Uterus (tissue), 4 donors: ENCODE results near the gene ARV1. TPM values are rescaled to one million over a fixed set of nuclear protein-coding genes. Genes with fewer than 3 reads are reported as not detected.

Experiments
- DNase-seq, 2 donors: peaks; one replicate each; pipeline ENCODE4 v3.0.0-alpha.2; 2019 to 2020
- H3K27ac ChIP-seq, 2 donors: fragments of 200-600 bp; sonication (generic); 1 replicate in 1 of 2; 2 replicates in 1 of 2; pipeline ENCODE4 v1.5.1; 2016 to 2018
- H3K27me3 ChIP-seq, 2 donors: fragments of 200-600 bp; sonication (generic); one replicate each; pipeline ENCODE4 v1.5.1; 2018 to 2019; ENCODE audit warnings: control low read depth in 1 of 2
- H3K36me3 ChIP-seq, 2 donors: fragments of 200-600 bp; sonication (generic); one replicate each; pipeline ENCODE4 v1.5.1; 2019; ENCODE audit warnings: control low read depth in 1 of 2
- H3K4me1 ChIP-seq, 2 donors: fragments of 200-600 bp; sonication (generic); one replicate each; pipeline ENCODE4 v1.5.1; 2018 to 2019; ENCODE audit warnings: control low read depth in 1 of 2
- H3K4me3 ChIP-seq, 2 donors: fragments of 200-600 bp; sonication (generic); 1 replicate in 1 of 2; 2 replicates in 1 of 2; pipeline ENCODE4 v1.5.1; 2018 to 2019; ENCODE audit warnings: mild to moderate bottlenecking in 1 of 2
- H3K9me3 ChIP-seq, 2 donors: fragments of 200-600 bp; sonication (generic); one replicate each; pipeline ENCODE4 v1.5.1; 2019; ENCODE audit warnings: control low read depth in 1 of 2
- POLR2A ChIP-seq, 2 donors: fragments of 450-650 bp; IDR thresholded peaks; one replicate each; pipeline ENCODE4 v1.6.1; 2016; ENCODE audit warnings: antibody characterized with exemption in 2 of 2, mild to moderate bottlenecking in 1 of 2, moderate library complexity in 1 of 2
- intact Hi-C: fragments of 100-400 bp; cut with DNase I; formaldehyde crosslinking; loops from one replicate; pipeline ENCODE4 v1.15.1; 2023; ENCODE audit warnings: low total_unique reads
- total RNA-seq, 4 donors: library from RNA; depleted of rRNA in 3 of 4; stranded (reverse); fragments of >200 nt in 3 of 4; gene quantifications; one replicate each; pipeline versions ENCODE4 v1.1.0 to v1.2.4, GENCODE V29; 2014 to 2023
- TF ChIP-seq, protein P1 (sequence below), 4 experiments: fragments of 200-600 bp in 2 of 4; fragments of 450-650 bp in 2 of 4; sonication (generic) in 2 of 4; IDR thresholded peaks; one replicate each; pipeline ENCODE4 v1.5.1; 2016 to 2019; ENCODE audit warnings: antibody characterized with exemption in 4 of 4, mild to moderate bottlenecking in 2 of 4, moderate library complexity in 1 of 4
- donor health status: DM: yes; HTN: yes; CAD: no.

Gene ARV1
- total RNA-seq, 4 donors from 2014 or later, result 3.6 to 15.9 (median 13.5) TPM

DNA sequence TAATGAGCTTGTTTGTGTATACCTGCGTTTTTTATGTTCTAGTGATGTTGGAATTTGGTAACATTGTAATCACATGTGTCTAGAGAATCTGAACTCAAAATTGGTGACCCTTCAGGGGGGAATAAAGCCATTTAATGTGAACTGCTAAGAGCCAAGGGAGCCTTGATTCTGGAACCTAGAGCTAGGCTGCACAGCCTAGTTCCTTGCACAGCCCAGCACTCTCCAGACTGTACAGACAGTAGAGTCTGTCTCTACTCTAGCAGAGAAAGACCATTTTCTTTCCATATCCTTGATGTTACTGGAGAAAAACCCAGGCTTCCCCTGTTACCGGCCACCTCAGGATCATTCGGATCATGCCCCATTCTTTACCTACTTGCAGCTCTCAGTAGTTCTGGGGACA, 8.6 kb downstream of the ARV1 start:
- Histone ChIP-seq H3K27ac (no peak overlapping the region), H3K4me1 (no peaks in the 10 kb centered on the region), H3K27me3 (no peaks in the 10 kb centered on the region), H3K36me3 (peaks cover 0 to 2% of the 10 kb centered on the region in 2 donors), H3K4me3 (no peak overlapping the region), H3K9me3 (no peaks in the 10 kb centered on the region)
- DNase-seq, result no peak
- intact Hi-C loops, result no loop called here
- TF ChIP-seq, protein P1, sequence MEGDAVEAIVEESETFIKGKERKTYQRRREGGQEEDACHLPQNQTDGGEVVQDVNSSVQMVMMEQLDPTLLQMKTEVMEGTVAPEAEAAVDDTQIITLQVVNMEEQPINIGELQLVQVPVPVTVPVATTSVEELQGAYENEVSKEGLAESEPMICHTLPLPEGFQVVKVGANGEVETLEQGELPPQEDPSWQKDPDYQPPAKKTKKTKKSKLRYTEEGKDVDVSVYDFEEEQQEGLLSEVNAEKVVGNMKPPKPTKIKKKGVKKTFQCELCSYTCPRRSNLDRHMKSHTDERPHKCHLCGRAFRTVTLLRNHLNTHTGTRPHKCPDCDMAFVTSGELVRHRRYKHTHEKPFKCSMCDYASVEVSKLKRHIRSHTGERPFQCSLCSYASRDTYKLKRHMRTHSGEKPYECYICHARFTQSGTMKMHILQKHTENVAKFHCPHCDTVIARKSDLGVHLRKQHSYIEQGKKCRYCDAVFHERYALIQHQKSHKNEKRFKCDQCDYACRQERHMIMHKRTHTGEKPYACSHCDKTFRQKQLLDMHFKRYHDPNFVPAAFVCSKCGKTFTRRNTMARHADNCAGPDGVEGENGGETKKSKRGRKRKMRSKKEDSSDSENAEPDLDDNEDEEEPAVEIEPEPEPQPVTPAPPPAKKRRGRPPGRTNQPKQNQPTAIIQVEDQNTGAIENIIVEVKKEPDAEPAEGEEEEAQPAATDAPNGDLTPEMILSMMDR (IDR thresholded peaks at IDR 0.05), result no peak
- no peak for TF ChIP-seq POLR2A (IDR thresholded peaks at IDR 0.05)

DNA sequence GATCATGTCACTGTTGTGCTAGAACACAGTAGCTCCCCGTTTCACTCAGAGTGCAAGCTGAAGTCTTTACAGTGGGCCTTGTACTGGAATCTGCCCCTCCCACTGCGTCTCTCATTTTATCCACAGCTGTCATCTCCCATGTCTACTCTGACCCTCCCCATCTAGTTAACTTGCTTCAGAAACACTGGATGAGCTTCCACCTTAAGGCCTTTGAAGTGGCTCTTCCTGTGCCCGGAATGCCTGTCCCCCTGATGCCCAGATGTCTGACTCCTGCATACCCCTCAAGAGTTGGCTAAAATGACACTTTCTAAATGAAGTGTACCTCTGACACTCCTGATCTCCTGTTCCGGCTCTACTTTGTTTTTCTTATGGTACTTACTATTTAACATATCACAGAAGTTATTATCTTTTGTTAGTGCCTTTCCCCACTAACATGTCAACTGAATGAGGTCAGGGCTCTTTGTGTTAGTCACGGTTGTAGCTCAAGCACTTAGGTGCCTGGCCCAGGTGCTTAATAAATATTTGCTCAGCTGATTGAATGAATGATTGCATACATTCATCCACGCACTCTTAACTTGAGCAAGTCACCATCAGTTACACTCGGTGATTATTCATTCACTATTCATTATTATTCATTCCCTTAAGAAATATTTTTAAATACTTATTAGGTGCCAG, 13.3 kb downstream of the ARV1 start:
- no peak overlapping the region for H3K4me3 ChIP-seq
- H3K27me3 ChIP-seq, result no peaks in the 10 kb centered on the region
- no peaks in the 10 kb centered on the region for H3K4me1 ChIP-seq
- TF ChIP-seq POLR2A (IDR thresholded peaks at IDR 0.05), result no peak
- TF ChIP-seq, protein P1 (IDR thresholded peaks at IDR 0.05), result no peak
- intact Hi-C loops, result no loop called here
- no peak for DNase-seq
- peaks cover 0 to 2% of the 10 kb centered on the region in 2 donors for H3K36me3 ChIP-seq
- H3K27ac ChIP-seq, result no peak overlapping the region
- H3K9me3 ChIP-seq, result no peaks in the 10 kb centered on the region

DNA sequence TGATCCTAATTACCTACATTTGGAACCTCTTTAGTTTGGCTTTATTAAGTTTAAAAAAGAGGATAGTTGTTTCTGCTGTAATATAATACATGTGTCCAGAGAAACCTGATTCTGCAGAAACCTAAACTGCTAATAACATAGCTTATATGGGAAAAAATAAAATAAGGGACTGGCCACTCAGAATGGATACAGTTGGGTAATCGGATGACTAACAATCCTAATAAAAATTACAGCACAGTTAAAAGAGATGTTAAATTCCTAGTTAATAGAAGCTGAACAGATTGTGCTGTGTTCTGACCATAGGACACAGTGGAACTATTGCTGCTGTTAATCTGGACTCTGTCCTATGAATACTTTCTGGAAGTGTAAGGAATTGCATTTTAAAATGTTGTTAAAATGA, 16.0 kb downstream of the ARV1 start:
- Histone ChIP-seq H3K4me3 (no peak overlapping the region), H3K36me3 (peaks cover 0 to 2% of the 10 kb centered on the region in 2 donors), H3K9me3 (no peaks in the 10 kb centered on the region), H3K27me3 (no peaks in the 10 kb centered on the region), H3K27ac (no peak overlapping the region), H3K4me1 (no peaks in the 10 kb centered on the region)
- DNase-seq, result no peak
- TF ChIP-seq POLR2A (IDR thresholded peaks at IDR 0.05), result no peak
- TF ChIP-seq, protein P1 (IDR thresholded peaks at IDR 0.05), result no peak
- intact Hi-C loops, result no loop called here

DNA sequence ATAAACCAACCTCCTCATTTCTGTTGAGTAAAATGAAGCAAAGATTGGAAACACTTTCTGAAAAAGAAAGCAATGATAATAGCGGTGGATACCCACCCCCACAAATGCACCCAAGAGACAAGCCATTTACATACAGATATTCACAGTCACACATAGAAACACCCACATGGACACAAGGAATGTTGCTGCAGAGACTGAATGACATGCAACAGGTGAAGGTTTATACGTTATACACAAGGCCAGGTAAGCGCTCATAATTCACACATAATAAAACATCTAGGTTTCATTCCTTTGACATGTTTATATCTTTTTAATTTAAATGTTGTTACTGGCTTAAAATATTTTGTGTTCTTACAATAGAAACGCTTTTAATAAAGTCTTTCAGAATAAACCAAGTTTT, 21.3 kb downstream of the ARV1 start:
- intact Hi-C loops, result no loop called here
- DNase-seq, result no peak
- no peak for TF ChIP-seq POLR2A (IDR thresholded peaks at IDR 0.05)
- TF ChIP-seq, protein P1 (IDR thresholded peaks at IDR 0.05), result no peak
- Histone ChIP-seq H3K4me3 (no peak overlapping the region), H3K36me3 (no peaks in the 10 kb centered on the region), H3K4me1 (no peaks in the 10 kb centered on the region), H3K9me3 (peaks cover 0 to 9% of the 10 kb centered on the region in 2 donors), H3K27ac (no peak overlapping the region), H3K27me3 (no peaks in the 10 kb centered on the region)

DNA sequence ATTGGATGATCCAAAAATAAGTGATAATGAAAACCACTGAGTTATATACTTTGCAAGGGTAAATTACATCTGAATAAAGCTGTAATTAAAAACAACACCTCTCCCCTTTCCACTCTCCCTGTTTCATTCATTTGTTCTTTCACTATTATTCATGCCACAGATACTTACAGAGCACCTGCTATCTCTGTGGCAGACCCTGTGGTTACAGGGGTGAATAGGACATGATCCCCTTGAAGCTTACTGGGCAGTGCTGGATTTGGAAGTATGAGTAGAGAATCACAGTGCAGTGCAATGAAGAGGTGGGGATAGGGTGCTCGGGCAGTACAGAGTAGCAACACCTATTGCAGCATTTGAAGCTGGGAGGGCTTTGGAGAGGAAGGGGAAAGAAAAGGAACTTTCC, 21.7 kb downstream of the ARV1 start:
- Histone ChIP-seq H3K4me1 (no peaks in the 10 kb centered on the region), H3K4me3 (no peak overlapping the region), H3K9me3 (peaks cover 0 to 9% of the 10 kb centered on the region in 2 donors), H3K36me3 (no peaks in the 10 kb centered on the region), H3K27ac (no peak overlapping the region), H3K27me3 (no peaks in the 10 kb centered on the region)
- TF ChIP-seq POLR2A (IDR thresholded peaks at IDR 0.05), result no peak
- TF ChIP-seq, protein P1 (IDR thresholded peaks at IDR 0.05), result no peak
- DNase-seq, result no peak
- intact Hi-C loops, result no loop called here
